Nephron progenitor cell (in vitro differentiated cells): ENCODE data around the gene SLC6A12.

Source experiments
- DNase-seq: peaks from one replicate; pipeline ENCODE4 v3.0.0; 2021
- H3K27ac Mint-ChIP-seq: 2 replicates; pipeline ENCODE4 v1.8.0; 2021; ENCODE audit warnings: mild to moderate bottlenecking, moderate library complexity, mixed read lengths
- H3K27me3 Mint-ChIP-seq: 2 replicates; pipeline ENCODE4 v1.8.0; 2021; ENCODE audit warnings: mild to moderate bottlenecking, low read depth, mixed read lengths; ENCODE audit not compliant: poor library complexity
- H3K36me3 Mint-ChIP-seq: 2 replicates; pipeline ENCODE4 v1.8.0; 2021; ENCODE audit warnings: low read depth, mixed read lengths
- H3K4me1 Mint-ChIP-seq: 2 replicates; pipeline ENCODE4 v1.8.0; 2021; ENCODE audit warnings: mixed read lengths
- H3K4me3 Mint-ChIP-seq: 2 replicates; pipeline ENCODE4 v1.8.0; 2021; ENCODE audit warnings: mild to moderate bottlenecking, moderate library complexity, mixed read lengths
- H3K9me3 Mint-ChIP-seq: 2 replicates; pipeline ENCODE4 v1.8.0; 2021; ENCODE audit warnings: mild to moderate bottlenecking, moderate library complexity, mixed read lengths
- TF ChIP-seq, protein P1 (sequence below): fragments of 200-600 bp; sonication (generic); IDR thresholded peaks from 2 replicates; pipeline ENCODE4 v1.5.0; 2021; ENCODE audit warnings: antibody characterized with exemption

The SLC6A12 gene

DNA sequence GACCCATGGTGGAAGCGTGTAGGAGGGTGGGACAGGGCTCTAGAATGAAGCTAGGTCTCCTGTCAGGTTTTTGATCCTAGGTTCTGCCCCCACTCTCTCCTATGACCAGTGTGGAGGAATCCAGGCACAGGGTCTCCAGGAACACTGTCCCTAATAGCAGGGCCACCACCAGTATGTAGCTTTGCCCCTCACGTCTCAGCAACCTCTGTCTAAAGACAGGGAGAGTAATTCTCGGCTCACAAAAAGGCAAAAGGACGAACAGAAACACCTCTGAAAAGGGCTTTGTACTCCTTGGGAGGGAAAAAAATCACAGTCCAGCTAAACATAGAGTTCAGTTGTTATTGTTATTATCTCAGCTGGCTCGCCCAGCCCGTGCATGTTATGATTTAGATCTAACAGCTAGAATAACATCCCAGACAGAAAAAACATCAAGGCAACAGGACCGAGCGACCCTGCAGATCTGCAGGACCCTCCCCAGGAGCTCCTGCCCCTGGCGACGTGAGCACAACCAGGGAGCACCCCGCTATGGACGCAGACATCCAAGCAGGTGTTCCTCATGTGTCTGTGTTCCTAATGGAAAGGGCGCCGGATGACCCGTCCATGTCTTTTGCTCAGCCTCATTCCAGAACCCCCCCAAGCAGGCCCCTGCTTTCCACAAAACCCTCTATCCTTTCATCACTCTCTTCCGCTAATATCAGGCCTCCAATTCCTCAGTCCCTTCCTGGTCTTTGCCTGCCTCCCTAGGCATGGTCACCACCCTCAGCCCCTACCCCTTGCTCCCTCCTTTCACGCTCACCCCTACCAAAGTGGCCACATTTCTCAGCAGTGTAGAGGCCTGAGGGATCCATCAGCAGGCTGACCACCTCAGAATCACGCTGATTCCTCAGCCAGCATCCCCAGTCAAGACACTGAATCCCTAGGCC is 14.2 kb upstream of the SLC6A12 start:
- Mint-ChIP-seq H3K36me3 (no peaks in the 10 kb centered on the region), H3K27ac (no peak overlapping the region), H3K4me3 (no peak overlapping the region)

DNA sequence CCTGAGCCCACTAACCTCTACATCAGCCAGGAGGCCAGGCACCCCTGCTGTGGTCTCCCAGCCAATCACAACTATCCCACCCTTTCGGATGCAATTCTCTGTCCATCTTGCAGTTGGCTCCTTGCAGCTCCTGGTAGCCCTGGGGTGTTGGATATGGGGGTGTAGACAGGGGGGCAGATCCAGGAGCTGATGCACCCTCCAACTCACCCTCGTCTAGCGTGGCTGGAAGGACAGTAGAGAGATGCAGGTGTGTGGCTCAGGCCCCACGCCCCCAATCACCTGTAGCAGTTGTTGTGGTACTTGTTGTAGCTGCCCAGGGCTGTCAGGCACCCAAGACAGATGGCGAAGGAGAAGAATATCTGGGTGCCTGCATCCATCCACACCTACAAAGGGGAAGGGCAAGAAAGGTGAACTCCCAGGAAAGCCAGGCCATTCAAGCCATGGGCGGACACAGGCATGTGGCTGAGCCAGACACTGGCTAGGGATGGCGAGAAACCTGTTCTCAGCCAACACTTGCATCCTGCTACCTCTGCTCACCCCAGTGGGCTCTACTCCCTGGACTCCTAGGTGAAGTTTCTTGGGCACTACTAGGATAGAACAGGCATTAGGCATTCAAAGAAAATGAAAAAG is 13.4 kb upstream of the SLC6A12 start:
- peaks cover 62% of the 10 kb centered on the region for H3K4me1 Mint-ChIP-seq
- no peak overlapping the region for H3K4me3 Mint-ChIP-seq
- H3K27ac Mint-ChIP-seq: no peak overlapping the region
- no peaks in the 10 kb centered on the region for H3K9me3 Mint-ChIP-seq
- no peaks in the 10 kb centered on the region for H3K36me3 Mint-ChIP-seq
- TF ChIP-seq, protein P1, sequence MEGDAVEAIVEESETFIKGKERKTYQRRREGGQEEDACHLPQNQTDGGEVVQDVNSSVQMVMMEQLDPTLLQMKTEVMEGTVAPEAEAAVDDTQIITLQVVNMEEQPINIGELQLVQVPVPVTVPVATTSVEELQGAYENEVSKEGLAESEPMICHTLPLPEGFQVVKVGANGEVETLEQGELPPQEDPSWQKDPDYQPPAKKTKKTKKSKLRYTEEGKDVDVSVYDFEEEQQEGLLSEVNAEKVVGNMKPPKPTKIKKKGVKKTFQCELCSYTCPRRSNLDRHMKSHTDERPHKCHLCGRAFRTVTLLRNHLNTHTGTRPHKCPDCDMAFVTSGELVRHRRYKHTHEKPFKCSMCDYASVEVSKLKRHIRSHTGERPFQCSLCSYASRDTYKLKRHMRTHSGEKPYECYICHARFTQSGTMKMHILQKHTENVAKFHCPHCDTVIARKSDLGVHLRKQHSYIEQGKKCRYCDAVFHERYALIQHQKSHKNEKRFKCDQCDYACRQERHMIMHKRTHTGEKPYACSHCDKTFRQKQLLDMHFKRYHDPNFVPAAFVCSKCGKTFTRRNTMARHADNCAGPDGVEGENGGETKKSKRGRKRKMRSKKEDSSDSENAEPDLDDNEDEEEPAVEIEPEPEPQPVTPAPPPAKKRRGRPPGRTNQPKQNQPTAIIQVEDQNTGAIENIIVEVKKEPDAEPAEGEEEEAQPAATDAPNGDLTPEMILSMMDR: no peak
- DNase-seq: no peak
- H3K27me3 Mint-ChIP-seq: peaks cover 22% of the 10 kb centered on the region

More for the DNA sequence above, 14.2 kb upstream of the SLC6A12 start:
- peaks cover 22% of the 10 kb centered on the region for H3K27me3 Mint-ChIP-seq
- H3K9me3 Mint-ChIP-seq: no peaks in the 10 kb centered on the region
- peaks cover 66% of the 10 kb centered on the region for H3K4me1 Mint-ChIP-seq
- TF ChIP-seq, protein P1: no peak
- DNase-seq: no peak

DNA sequence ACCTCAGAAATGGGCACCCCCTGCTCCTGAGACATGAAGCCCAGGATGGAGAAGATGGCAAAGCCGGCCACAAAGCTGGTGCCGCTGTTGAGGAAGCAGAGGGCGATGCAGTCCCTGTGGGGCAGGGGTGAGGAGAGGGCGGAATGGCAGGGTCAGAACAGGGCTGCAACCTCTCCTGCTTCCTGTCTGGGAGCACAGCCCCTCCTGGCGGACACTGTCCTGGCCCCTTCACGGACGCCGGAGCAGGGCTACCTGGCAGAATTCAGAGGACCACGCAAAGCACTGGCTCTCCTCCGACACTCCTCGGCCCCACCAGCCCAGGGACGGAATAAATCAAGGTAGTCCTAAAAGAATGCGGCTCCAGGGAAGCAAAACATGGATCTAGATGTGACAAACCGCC is 12.4 kb upstream of the SLC6A12 start:
- H3K4me1 Mint-ChIP-seq: peaks cover 56% of the 10 kb centered on the region
- H3K27me3 Mint-ChIP-seq: peaks cover 26% of the 10 kb centered on the region
- no peak overlapping the region for H3K27ac Mint-ChIP-seq
- H3K4me3 Mint-ChIP-seq: no peak overlapping the region
- no peaks in the 10 kb centered on the region for H3K36me3 Mint-ChIP-seq
- TF ChIP-seq, protein P1: no peak
- no peaks in the 10 kb centered on the region for H3K9me3 Mint-ChIP-seq
- no peak for DNase-seq

DNA sequence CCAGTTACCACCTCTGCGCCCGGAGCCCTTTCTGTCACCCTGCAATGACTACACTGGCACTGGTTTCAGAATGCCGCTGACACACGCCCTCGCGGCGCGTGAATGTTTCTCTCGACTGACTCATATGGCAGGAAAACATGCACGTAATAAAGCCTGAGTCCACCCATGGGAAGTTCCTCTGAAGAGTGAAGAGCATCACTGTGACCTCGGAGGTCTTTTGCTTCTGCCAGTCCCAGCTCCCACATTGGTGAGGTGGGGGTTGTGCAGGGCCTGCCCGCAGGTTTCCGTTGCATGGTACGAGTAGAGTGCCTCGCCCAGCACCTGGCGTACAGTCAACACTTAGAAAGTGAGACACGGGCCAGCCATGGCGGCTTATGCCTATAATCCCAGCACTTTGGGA is 11.1 kb upstream of the SLC6A12 start:
- Mint-ChIP-seq H3K4me1 (peaks cover 50% of the 10 kb centered on the region), H3K9me3 (no peaks in the 10 kb centered on the region), H3K27me3 (peaks cover 26% of the 10 kb centered on the region), H3K36me3 (no peaks in the 10 kb centered on the region), H3K27ac (no peak overlapping the region), H3K4me3 (no peak overlapping the region)
- TF ChIP-seq, protein P1: no peak
- DNase-seq: no peak

DNA sequence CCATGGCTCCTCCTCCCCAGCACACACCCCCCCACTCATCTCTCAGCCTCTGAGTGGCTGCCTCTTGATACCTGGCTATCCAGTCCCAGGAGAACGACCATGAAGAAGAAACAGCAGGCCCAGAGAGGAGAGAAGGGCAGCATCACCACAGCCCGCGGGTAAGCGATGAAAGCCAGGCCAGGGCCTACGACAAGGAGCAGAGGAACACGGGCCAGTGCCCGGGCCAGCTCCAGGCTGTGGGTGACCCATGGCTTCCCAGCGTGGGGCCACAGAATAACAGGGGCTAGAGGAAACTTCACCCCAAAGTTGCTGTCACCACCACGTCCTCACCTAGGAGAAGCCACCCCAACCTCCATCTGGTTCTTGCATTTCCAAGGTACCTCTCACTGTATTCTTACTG is 10.4 kb upstream of the SLC6A12 start:
- DNase-seq: no peak
- no peak overlapping the region for H3K27ac Mint-ChIP-seq
- H3K9me3 Mint-ChIP-seq: no peaks in the 10 kb centered on the region
- TF ChIP-seq, protein P1: no peak
- H3K4me3 Mint-ChIP-seq: no peak overlapping the region
- no peaks in the 10 kb centered on the region for H3K36me3 Mint-ChIP-seq
- H3K27me3 Mint-ChIP-seq: peaks cover 25% of the 10 kb centered on the region
- H3K4me1 Mint-ChIP-seq: peaks cover 49% of the 10 kb centered on the region
